Fibroblast of the aortic adventitia (primary cell): Measurements from ENCODE around the gene FOXC1. TPM values are rescaled to one million over a fixed set of nuclear protein-coding genes. Genes with fewer than 3 reads are reported as not detected.

Experiments used
- DNase-seq: peaks from one replicate; pipeline ENCODE4 v3.0.0-alpha.2; 2010; ENCODE audit warnings: low read depth
- H3K4me3 ChIP-seq: 2 replicates; pipeline ENCODE4 v1.5.1; 2011; ENCODE audit warnings: low read depth, mild to moderate bottlenecking, control low read depth, low read length, moderate library complexity
- total RNA-seq: library from RNA; depleted of rRNA; stranded (reverse); fragments of >200 nt; gene quantifications from 2 replicates; pipeline ENCODE4 v1.2.3, GENCODE V29; 2012; ENCODE audit warnings: low replicate concordance
- TF ChIP-seq, protein P1 (sequence below): IDR thresholded peaks from 2 replicates; pipeline ENCODE4 v1.5.1; 2011; ENCODE audit warnings: mild to moderate bottlenecking, low read length, control low read depth, inconsistent platforms; ENCODE audit not compliant: insufficient read depth

The FOXC1 gene
- total RNA-seq, 1 donor = 15.7 TPM

DNA sequence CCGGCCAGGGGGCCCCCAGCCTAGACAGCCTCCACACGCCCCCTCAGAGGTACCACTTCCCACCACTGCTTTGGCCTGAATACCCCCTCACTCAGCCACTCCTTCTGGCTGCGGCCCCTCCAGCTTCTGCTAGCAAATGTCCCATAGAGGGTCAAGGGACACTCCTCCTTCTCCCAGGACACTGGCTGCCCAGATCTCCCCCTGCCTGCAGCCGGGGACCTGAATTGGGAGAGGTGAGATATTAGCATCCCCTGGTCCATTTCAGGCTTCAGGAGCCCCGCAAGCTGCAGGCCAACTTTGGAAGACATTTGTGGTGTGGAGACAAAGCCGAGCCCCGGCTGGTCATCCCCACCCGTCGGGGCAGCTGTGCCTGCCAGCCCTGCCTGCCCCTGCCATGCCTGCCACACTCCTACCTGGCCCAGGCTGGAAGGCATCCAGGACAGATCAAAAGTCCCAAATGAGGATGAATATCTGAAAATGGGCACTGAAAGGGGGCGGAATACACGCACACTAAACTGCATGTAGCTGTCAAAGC, 32.5 kb upstream of the FOXC1 start:
- no peak overlapping the region for H3K4me3 ChIP-seq
- TF ChIP-seq, protein P1, sequence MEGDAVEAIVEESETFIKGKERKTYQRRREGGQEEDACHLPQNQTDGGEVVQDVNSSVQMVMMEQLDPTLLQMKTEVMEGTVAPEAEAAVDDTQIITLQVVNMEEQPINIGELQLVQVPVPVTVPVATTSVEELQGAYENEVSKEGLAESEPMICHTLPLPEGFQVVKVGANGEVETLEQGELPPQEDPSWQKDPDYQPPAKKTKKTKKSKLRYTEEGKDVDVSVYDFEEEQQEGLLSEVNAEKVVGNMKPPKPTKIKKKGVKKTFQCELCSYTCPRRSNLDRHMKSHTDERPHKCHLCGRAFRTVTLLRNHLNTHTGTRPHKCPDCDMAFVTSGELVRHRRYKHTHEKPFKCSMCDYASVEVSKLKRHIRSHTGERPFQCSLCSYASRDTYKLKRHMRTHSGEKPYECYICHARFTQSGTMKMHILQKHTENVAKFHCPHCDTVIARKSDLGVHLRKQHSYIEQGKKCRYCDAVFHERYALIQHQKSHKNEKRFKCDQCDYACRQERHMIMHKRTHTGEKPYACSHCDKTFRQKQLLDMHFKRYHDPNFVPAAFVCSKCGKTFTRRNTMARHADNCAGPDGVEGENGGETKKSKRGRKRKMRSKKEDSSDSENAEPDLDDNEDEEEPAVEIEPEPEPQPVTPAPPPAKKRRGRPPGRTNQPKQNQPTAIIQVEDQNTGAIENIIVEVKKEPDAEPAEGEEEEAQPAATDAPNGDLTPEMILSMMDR = no peak
- no peak for DNase-seq

DNA sequence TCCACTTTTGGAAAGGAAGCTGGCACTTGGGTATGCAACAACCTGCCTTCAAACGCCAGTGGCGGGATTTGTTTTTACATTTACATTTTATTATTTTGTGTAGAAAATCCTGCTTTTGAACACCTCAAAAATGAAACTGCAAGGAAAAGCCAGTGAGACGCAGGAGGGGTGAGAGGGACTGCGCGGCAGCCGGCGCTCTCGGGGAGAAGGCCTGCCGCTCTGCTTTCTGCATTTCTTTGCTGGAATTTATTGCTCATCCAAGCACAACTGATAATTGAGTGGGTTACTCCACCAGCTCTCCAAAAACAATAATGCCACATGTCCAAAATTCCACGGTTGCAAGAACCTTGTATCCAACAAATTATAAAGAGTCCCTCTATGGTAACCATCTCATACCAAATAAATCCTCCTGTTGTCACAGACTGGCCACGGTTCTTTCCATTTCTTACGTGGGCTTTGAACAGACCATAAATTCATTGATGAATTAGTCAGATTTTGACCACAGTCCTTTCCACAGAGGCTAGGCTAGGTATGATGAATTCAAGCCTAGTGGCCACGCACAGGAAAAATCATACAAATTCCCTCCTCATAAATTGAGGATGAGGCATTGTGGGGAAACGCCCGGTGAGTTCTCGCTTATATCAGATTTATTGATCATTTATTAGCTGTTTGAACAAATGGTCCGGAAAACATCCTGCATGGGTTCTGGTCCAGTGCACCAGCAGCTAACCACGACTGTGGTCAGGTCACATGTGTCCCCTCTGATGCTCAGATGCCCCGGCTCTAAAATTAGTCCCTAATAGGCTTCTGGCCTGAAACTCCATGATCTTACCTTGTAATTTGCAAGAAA, 31.6 kb upstream of the FOXC1 start:
- H3K4me3 ChIP-seq = no peak overlapping the region
- DNase-seq = no peak

DNA sequence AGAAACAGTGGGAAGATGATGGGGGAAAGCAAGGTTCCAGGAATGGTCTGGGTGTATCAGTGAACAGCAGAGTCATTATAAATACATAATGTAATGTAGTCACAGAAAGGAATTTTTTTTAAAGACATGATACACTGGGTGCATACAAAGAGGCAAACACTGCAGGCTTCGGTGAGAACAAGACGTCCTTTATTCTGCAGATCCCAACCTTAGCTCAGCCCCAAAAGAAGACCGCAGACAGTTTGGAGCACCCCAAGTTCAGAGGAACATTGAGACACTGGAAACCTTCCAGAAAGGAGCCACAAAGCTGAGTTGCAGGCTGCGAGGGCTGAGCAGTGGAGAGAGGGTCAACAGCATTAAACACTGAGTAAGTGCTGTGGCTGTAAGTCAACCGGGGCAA, 30.6 kb upstream of the FOXC1 start:
- no peak for DNase-seq
- TF ChIP-seq, protein P1 = no peak
- H3K4me3 ChIP-seq = no peak overlapping the region

More for the DNA sequence above, 31.6 kb upstream of the FOXC1 start:
- TF ChIP-seq, protein P1 = no peak

DNA sequence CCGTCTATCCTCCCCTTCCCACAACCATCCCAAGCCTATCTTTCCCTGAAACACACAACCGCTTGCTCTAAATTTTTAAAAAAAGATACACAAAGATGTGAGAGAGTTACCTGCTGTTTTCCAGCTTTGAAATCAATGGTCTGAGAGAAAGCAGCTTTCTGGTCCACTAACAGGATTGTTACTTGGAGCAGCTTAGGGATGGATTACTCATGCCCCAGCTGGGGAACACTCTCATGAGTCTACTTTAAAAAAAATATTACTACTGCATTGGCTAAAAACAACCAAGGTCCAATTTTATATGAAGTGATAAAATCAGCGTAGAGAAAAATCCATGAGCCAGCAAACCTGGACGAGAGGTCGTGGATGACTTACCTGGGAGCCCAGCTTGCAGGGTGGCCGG, 29.6 kb upstream of the FOXC1 start:
- H3K4me3 ChIP-seq = no peak overlapping the region
- peak; percentile 30 for DNase-seq
- TF ChIP-seq, protein P1 = no peak

DNA sequence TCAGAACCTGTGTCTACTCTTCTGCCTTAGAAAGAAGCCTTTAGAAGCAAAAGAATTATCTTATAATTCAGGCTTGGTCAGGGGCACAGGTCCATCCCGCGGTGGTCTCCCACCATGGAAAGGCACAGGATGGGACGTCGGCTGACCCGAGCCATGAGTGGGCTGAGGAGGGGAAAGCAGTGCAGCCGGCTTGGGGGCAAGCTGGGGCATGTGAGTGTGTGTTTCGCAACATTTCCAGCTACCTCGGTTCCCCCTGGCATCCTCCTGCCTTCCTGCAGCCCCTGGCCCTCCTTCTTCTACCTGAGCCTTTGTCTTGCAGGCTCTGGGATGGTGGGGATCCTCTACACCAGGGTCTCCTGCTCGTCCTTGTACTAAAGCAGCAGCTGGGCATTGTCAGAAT, 29.1 kb upstream of the FOXC1 start:
- H3K4me3 ChIP-seq = no peak overlapping the region
- DNase-seq = no peak
- TF ChIP-seq, protein P1 = no peak

DNA sequence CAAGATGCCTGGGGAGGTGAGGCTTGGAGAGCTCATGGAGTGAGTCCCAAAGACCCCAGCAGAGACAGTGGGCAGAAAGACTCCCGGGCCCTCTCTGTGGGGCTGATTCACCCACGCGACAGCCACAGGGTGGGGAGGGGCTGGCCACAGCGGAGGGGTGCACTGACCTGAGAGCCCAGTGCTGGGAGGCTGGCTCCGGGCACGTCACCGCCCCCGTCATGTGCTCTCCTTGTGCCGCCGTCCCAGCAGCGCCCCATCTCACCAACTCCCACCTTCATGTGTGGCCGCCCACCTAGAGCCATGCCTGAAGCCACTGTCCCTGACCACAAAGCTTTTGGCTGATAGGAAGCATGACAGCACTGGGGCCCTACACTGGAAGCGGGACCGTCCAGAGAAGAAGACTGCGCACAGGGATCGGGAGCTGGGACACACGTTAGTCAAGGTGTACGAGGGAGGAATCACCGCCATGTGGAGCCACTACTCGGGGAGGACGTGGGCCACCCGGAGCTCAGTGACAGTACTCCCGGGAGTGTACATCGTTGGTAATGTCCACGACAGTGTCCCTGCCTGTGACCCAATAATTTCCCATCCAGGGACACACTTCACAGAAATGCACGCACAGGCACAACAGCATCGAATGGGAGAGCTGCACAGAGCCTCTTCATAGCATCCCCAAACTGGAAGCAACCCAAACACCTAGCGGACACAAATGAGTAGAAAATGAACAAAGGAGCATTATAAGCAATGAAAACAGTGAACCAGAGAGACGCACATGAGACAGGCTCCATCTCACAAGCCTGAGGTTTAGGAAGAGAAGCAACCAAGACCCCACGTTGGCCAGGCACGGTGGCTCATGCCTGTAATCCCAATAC, 28.4 kb upstream of the FOXC1 start:
- DNase-seq = no peak
- TF ChIP-seq, protein P1 = no peak
- H3K4me3 ChIP-seq = no peak overlapping the region
